Stimulated activated CD4-positive, alpha-beta T cell treated with anti-CD3 and anti-CD28 coated beads, Interleukin-1b, Interleukin-23, amount 100 ng/mL, for 1 hour (primary cell): Measurements from ENCODE around the gene MYOF.
A peak's percentile ranks its signal among the peaks of the same experiment; 100 is the strongest.
"Not testable (repeated sequence)": the region's sequence is repeated elsewhere in the genome, so short reads cannot be mapped to it uniquely, and the experiment has no call there.

Experiments
- DNase-seq, 2 donors: peaks; one replicate each; pipeline ENCODE4 v3.0.0-alpha.2; 2020; ENCODE audit warnings: low read depth in 2 of 2

Gene MYOF

DNA sequence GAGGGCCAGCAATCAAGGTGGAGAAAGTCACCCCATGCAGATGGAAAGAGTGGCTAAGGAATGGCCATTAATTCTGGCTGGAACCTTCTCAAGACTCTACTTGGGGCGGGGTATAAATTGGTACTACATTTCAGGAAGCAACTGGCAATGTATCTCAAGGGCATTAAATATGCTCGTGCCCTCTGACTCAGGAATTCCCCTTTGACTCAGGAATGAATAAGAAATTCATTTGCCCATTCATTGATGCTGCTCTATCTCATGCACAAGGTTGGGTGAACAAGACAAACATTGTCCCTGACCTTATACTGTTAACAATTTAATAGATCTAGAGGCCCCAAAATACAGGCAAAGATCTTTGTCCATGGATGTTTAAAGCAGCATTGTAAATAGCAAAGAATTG lies 188.1 kb downstream of the MYOF start:
- no peak for DNase-seq

DNA sequence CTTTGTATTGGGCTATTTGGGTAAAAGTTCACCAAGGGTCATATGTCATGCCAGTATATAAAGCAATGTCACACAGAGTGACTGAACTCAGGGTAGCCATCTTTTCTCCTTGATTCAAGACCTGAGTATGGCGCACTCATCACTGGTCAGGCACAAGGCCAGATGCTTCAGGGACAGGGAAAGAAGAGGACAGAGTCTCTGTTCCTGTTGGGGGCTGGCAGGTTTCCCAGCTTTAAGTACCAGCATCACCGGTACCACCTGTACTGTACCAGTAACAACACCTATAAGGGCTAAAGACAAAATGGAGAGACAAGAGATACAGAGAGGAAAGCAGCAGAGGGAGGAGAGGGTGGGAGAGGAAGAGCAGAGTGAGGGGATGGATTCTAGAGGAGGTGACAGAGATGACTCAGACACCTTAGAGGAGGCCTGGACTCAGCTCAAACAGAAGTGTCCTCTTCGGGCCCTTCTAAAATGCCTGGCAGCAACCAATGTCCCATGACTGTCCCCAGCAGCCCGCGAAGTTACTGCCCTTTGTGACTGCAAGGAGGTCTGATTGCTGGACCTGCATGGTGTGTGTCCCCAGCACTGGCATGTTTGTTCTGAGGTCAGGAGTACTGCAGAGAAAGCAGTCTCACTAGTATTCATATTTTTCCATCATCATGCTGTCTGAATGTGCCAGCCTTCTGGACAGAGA lies 191.3 kb downstream of the MYOF start:
- no peak for DNase-seq

DNA sequence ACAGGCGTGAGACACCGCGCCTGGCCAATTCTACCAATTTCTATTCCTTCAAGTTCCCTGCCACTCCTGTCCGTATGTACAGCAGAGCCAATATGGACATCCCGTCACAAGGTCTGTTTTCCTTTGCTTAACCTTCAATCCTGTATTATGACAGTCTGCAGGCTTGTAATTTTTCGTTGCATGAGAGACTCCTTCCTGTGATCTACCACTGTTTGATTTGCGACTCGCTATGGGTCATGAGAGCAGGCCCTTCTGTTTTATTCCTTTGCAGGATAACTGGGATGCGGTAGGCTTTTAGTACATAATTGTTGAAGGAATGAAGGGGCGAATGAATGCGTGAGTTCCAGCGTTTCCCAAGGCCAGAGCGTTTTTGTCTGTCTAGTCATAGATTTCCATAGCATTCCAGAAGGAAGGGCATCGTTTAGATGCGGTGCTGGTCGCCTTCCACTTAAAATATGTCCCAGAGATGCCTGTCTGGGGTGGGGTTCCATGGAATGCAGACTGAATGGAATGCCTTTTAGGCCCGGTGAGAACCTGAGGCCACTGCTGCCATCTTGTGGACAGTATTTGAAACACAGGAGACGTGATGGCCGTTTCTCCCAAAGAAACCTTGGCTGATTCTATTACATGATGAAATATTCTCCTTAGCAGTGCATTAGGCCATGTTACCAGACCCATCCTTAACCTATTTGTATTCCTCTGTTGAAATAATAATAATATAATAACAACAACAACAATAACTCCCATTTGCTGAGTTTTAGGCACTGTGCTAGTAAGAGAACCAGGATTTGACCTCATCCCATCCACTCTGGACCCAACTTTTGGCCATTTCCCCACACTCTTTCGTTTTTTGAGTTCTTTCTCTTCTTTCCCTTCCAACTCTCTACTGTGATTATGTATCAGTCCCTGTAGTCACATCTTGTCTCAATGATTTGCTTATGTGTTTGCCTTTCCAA lies 193.2 kb downstream of the MYOF start:
- peak in 1 of 2 donors; percentile 23 for DNase-seq

DNA sequence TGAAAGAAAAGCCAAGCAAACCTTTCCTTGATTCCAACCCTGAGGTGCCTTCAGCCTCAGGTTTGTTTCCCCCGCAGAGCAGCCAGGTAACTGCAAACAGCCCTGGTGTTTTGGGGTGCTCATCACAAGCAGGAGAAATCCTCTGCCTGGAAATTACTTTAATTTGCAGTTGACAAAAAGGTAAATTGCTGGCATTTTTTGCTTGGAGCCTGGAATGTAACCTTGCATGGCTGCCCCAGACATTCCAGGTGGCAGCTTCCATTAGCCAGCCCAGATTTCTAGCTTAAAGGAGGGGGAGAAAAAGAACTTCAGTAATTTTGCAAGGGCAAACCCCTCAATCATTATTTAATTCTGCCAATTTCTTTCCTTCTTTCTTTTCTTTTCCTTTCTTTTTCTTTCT lies 194.4 kb downstream of the MYOF start:
- no peak for DNase-seq

DNA sequence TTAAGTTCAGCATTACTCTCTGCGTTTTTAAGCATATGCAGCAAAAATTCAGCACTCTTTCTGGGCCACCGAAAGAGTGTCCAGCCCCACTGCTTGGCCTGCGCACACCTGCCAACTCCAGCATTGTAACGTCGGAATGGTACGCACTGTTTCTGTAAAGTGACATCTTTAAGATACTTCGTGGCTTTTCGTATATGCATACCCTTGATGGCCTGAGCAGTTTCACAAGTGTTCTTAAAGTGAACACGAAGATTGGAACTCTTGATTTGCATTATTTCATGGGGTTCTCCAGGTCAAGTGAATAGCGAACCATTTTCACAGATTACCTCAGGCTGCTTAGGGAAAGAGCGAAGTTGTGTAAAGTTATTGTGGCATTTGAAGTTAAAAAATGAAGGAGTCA lies 197.9 kb downstream of the MYOF start:
- DNase-seq: not testable (repeated sequence)

DNA sequence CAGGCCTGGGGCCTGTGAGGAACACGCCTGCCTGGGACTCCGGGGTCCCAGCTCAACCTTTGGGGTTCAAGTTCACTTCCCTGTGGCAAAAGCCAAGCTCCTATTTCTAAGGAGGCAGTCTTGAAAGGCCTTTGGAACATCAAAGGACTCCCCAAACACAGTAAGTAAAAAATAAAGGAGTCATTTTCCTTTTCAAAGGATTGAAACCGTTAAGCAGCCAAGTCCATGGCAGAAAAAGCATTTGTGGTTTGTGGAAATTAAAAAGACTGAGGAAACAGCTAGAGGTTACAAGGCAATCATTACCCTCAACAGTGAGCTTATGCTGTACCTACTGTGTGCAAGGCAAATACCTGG lies 200.8 kb downstream of the MYOF start:
- no peak for DNase-seq

DNA sequence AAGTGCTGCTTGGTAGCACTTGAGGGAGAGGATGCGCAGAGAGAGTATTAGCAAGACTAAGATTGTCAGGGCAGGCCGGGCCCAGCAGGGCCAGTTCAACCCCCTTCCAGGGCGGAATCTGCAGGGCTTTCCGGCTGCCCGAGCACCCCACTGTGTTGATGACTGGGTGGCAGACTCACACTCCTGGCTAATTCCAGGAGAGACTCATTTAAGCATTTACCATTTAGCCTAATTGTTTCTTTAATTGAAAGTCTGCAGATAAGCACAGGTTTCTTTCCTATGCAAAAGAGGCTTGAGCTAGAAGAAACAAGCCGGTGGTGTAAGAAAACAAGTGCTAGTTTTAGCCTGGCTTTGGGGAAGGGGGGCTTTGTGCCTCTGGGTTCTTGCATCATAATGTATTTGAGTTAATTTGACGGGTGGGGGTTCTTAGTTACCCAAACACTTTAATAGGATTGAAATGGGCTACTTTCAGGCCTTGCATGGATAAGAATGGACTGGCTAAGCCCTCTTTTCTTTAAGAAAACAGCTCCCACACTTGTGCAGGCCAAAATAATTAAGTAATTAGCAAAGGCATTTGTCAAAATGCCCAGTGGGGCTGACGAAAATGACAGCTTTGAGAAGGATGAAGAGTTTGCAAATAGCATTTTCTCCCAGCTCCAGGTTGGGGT lies 201.3 kb downstream of the MYOF start:
- no peak for DNase-seq

DNA sequence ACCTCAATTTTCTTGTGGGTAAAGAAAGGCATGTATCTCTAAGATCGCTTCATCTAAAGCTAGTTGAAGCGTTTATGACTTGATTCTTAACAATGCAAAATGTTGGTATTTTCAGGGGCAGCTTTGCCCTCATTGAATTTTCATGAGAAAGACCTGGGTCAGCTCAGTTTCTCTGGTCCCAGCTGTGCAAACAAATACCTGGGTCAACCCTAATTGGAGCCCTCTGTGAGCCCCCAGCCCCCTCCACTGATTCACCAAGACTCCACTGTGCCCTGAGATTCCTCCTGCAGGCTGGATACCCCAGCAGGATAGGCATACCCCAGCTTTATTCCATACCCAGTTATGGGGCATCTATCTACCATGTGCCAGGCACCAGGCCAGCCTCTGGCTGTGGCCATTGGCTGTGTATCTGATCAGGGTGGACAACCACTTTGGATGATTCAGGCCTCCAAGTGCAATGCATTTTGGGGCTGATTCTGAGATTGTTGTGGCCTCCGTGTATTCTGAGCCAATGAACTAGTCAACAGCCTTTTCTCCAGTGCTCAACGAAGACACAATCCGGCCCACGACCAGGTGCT lies 201.9 kb downstream of the MYOF start:
- no peak for DNase-seq

DNA sequence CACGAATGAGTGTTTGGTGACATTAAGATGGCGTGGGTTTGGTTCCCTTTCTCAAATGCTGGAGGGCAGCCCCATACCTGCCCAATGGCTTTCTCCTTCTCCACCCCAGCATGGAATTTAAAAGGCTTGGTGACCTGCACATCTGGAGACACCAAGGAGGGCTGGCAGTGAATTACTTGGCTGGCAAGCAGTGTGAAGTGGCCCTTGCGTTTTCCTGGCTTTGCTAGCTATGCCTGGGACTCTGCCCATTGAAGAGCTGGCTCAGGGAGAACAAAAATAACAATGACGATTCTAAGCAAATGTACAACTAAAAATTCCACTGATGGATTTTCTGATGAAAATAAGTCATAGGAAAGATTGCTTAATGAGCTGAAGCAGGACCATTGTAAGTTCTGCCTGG lies 204.8 kb downstream of the MYOF start:
- DNase-seq: no peak

DNA sequence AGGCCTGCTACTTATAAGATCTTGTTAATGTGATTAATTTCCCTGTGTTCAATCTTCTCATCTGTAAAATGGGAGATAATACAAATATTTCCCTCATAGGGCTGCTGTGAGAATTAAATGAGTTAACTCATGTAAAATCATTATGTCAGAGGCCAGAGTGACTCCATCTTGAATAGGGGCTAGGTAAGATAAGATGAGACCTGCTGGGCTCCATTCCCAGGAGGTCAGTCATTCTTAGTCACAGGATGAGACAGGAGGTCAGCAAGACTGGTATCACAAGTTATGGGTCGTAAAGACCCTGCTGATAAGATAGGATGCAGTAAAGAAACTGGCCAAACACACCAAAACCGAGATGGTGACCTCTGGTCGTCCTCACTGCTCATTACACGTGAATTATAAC lies 207.7 kb downstream of the MYOF start:
- no peak for DNase-seq

DNA sequence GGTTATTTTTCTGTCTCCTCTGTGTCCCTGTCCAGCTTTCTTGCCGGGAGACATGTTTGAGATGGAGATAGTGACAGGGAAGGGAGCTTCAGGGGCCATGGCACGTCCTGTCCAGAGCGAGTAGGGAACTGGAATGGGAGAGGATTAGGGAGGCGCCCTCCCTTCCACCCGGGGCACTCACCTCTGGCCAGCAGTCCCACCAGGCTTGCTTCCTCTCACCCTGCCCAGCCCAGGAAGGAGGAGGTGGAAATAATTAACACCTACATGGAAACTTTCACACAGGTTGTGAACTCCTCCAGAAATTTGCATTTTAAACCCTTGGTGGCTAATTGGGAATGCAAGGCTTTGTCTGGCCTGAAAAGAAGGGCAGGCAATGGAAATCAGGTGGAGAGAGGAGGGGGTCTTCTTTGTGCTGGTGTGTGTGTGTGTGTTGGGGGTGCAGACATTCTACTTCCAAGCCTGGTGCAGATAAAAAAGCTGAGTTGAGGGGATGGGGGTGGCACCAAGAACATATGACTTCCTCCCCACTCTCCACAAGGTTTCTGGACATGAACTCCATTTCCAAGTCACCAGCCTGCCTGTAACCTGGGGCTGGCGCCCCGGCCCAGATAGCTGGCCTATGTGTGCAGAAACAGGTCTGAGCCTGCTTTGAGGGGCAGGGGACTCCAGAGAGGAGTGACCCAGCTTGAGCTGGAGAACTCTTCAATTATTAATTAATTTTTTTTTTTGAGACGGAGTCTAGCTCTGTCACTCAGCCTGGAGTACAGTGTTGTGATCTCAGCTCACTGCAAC lies 209.1 kb downstream of the MYOF start:
- no peak for DNase-seq

DNA sequence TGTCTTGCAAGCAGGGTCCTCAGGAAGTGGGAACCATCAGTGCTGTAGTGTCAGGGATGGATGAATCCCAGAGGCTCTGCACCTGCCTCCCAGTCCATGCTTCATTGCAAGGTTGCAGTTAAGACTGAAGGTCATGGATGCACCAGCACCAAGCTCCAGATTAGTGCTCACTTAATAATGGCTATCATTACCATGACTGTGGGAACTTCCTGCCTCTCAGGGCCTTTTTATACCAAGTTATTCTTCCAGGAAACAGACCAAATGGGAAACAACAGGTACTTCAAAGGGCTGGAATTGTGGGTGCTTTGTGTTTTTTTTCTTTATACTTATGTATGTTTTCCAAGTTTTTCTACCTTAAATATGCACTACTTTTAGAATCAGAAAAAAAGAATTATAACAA lies 210.8 kb downstream of the MYOF start:
- DNase-seq: no peak

DNA sequence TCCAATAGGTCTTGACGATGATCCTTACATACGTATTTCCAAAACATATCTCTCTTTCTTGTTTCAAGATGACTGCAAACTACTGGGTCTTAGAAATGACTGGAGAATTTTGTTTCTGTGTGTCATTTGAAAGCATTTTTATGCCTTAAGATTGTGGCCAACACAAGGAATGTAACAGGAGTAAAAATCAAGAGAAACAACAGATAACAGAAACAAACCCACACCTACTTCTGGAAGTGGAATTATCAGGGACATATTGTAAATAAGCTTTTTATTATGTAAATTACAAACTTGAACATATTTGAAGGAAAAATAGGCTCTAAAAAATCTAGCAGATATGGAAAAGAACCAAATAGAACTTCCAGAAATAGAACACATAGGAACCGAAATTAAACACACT lies 212.9 kb downstream of the MYOF start:
- DNase-seq: no peak

DNA sequence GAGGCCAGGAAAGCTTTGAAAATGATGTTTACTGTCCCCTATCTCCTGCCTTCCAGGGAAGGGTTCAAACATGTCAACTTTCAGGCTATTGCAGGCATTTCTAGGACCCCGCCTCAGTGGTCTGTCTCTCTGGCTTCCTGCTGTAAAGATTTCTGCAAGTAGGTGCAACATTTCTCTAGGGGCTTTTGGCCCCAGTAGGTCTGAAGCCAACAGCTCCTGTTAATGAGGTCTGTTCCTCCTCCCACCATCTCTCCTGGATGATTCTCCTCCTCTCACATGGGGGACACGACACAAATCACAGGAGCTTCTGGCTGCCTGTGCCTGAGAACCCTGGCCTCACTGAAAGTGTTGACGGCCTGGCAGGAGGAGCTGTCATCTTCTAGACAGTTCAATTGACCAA lies 214.1 kb downstream of the MYOF start:
- no peak for DNase-seq

DNA sequence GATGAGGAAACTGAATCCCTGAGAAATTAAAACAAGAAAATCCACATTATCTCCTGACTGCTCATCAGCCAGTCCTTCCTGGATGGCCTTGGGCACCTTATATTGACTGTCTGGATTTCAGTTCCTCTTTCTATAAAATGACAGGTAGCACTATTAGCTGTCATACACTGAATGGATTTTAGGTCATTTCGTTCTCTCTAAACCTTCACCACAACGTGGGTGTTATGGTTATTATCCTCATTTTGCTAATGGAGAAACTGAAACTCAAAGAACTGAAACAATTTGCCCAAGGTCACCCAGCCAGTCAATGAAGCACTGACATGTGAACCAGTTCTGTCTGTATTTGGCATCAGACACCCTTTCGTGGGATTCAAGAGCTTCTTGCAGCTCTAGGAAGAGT lies 214.6 kb downstream of the MYOF start:
- no peak for DNase-seq

DNA sequence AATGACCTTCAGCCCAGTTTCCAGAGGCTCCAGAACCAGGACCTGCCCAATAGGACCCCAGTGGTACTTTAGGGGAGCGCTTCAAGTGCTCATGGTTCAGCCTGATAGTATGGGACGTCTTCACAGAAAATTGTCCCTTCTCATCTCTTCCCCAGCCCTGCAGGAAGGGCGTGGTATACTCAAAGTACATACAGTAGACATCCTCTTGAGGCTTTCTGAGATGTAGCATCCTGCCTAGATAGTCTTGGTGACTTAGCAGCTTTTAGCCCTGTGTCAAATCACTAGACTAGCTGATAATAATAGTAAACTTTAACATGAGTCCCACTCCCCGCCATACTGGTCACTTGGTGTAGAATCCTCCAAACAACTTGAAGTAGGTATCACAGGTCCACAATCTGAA lies 215.3 kb downstream of the MYOF start:
- DNase-seq: no peak

DNA sequence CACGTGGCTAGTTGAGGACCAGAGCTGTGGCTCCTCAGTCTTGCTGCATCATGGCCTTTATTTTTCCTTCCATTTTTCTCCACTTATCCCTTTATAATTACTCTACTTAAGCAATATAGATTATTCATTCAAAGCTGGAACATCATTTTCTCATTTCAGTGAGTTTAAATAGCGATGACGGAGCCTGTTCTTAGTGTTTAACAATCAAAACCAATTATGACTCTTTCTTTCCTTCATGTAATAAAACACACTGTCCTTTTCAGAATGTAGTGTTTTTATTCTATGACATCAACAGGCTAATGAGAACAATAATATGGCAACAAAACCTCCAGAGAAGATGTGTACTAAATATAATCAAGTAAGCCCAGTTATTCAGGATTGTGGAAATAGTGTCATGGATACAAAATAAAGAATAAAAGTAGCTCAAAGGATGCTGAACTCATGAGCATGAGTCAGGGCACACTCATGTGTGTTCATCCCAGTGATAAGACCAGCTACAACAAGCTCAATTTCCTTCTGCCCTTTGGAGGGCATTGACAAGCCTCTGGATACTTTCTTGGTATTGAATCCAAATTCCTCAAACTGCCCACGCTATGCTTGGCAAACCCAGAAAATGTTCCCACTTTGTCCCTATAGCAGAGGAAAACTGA lies 220.0 kb downstream of the MYOF start:
- DNase-seq: no peak

DNA sequence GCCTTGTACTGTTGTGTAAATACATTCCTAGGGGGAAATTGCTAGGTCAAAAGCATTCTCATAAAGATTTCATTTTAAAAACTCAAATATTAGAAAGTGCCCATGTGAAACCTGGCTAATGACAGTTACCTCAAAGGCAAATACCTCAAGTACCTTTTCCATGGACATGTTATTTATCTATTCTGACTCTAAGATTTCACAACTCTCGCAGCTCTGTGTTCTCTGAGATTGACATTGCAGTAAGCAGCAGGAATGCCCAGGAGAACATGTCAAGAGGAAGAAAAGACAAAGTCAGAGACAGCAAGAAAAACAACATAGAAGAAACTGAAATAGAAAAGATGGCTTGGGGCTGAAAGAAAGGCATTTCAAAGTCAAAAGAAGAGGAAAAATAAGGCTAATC lies 221.0 kb downstream of the MYOF start:
- no peak for DNase-seq

DNA sequence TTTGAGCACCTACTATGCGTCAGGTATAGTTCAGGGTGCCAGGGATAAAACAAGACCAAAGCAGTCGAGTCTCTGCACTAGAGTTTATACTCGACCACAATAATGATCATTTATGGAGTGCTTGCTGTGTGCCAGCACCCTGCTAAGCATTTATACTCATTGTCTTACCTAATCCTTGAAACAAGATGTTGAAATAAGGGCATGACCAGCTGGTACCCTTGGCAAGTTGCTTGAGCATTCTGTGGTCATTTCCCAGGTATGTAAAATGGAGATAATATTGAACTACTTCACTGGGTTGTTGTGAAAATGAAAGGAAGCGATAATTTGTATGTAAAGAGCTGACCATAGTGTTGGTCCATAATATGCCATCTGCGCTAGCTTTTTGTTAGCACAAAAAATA lies 223.0 kb downstream of the MYOF start:
- no peak for DNase-seq
